ENCODE results near the gene ZACN.

DNA sequence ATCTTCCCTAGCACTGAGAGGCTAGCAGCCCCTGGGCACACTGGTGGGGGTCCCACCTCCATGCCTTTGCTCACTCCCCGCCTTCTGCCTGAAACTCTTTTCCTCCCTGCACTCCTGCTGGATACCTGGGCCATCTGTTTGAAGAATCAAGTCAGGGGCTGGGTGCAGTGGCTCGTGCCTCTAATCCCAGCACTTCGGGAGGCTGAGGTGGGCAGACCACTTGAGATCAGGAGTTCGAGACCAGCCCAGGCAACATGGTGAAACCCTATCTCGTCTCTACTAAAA is 46.4 kb downstream of the ZACN start:
- TF ChIP-seq, protein P1, sequence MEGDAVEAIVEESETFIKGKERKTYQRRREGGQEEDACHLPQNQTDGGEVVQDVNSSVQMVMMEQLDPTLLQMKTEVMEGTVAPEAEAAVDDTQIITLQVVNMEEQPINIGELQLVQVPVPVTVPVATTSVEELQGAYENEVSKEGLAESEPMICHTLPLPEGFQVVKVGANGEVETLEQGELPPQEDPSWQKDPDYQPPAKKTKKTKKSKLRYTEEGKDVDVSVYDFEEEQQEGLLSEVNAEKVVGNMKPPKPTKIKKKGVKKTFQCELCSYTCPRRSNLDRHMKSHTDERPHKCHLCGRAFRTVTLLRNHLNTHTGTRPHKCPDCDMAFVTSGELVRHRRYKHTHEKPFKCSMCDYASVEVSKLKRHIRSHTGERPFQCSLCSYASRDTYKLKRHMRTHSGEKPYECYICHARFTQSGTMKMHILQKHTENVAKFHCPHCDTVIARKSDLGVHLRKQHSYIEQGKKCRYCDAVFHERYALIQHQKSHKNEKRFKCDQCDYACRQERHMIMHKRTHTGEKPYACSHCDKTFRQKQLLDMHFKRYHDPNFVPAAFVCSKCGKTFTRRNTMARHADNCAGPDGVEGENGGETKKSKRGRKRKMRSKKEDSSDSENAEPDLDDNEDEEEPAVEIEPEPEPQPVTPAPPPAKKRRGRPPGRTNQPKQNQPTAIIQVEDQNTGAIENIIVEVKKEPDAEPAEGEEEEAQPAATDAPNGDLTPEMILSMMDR (IDR thresholded peaks at IDR 0.05 in 8 of 11, conservative IDR thresholded peaks at IDR 0.05 in 3 of 11), result no peak
- TF ChIP-seq POLR2AphosphoS5 (IDR thresholded peaks at IDR 0.05), result no peak
- TF ChIP-seq POLR2A (IDR thresholded peaks at IDR 0.05), result no peak
